Neuronal stem cell (in vitro differentiated cells): ENCODE measurements around the gene MSANTD1.
A peak's percentile ranks its signal among the peaks of the same experiment; 100 is the strongest.
"Not testable (repeated sequence)": the region's sequence is repeated elsewhere in the genome, so short reads cannot be mapped to it uniquely, and the experiment has no call there.

Experiments used
- DNase-seq: peaks from one replicate; pipeline ENCODE4 v3.0.0-alpha.2; 2013; ENCODE audit warnings: low spot score
- H2AFZ ChIP-seq: one replicate; pipeline ENCODE4 v1.6.1; 2013; ENCODE audit warnings: mild to moderate bottlenecking, low read length, inconsistent platforms
- H2AK5ac ChIP-seq: 2 replicates; pipeline ENCODE4 v1.6.1; 2013; ENCODE audit warnings: low read depth, mild to moderate bottlenecking, inconsistent platforms, low read length, moderate library complexity, mixed read lengths
- H2BK120ac ChIP-seq: 2 replicates; pipeline ENCODE4 v1.6.1; 2013; ENCODE audit warnings: low read depth, mild to moderate bottlenecking, inconsistent platforms, low read length, moderate library complexity, mixed read lengths
- H2BK12ac ChIP-seq: one replicate; pipeline ENCODE4 v1.6.1; 2013; ENCODE audit warnings: low read length, inconsistent platforms
- H2BK15ac ChIP-seq: 2 replicates; pipeline ENCODE4 v1.6.1; 2013; ENCODE audit warnings: mild to moderate bottlenecking, low read length, inconsistent platforms, mixed read lengths
- H2BK5ac ChIP-seq: one replicate; pipeline ENCODE4 v1.6.1; 2013; ENCODE audit warnings: inconsistent platforms, mild to moderate bottlenecking, low read length, moderate library complexity
- H3K14ac ChIP-seq: one replicate; pipeline ENCODE4 v1.6.1; 2013; ENCODE audit warnings: low read length, inconsistent platforms
- H3K18ac ChIP-seq: 2 replicates; pipeline ENCODE4 v1.6.1; 2013; ENCODE audit warnings: low read length, inconsistent platforms
- H3K23ac ChIP-seq: 2 replicates; pipeline ENCODE4 v1.6.1; 2013; ENCODE audit warnings: low read depth, mild to moderate bottlenecking, mixed read lengths, low read length, inconsistent platforms; ENCODE audit not compliant: poor library complexity
- H3K27ac ChIP-seq: replicated peaks from 3 replicates; pipeline ENCODE4 v1.5.1; 2013; ENCODE audit warnings: low read length, inconsistent platforms
- H3K27me3 ChIP-seq, 3 experiments: 2 replicates each; pipeline ENCODE4 v1.6.1; 2013; ENCODE audit warnings: low read length in 3 of 3, mild to moderate bottlenecking in 2 of 3, inconsistent platforms in 1 of 3, low read depth in 1 of 3, mixed read lengths in 1 of 3, moderate library complexity in 1 of 3; ENCODE audit not compliant: control insufficient read depth in 3 of 3, insufficient read depth in 3 of 3
- H3K36me3 ChIP-seq, 2 donors: replicated peaks in 1 of 2; 2 replicates each; pipeline ENCODE4 v1.6.1; 2013; ENCODE audit warnings: low read length in 2 of 2; ENCODE audit not compliant: control insufficient read depth in 2 of 2, insufficient read depth in 2 of 2
- H3K4ac ChIP-seq: 2 replicates; pipeline ENCODE4 v1.6.1; 2013; ENCODE audit warnings: inconsistent platforms, mild to moderate bottlenecking, low read length, moderate library complexity
- H3K4me1 ChIP-seq, 2 donors: 1 replicate in 1 of 2; 2 replicates in 1 of 2; pipeline ENCODE4 v1.6.1; 2013; ENCODE audit warnings: low read length in 2 of 2, low read depth in 1 of 2; ENCODE audit not compliant: control insufficient read depth in 2 of 2, insufficient read depth in 1 of 2
- H3K4me2 ChIP-seq: one replicate; pipeline ENCODE4 v1.6.1; 2013; ENCODE audit warnings: mild to moderate bottlenecking, low read length, inconsistent platforms; ENCODE audit not compliant: insufficient read depth, poor library complexity, severe bottlenecking
- H3K4me3 ChIP-seq, 2 donors: 2 replicates each; pipeline ENCODE4 v1.5.1; 2013; ENCODE audit warnings: low read length in 2 of 2, mild to moderate bottlenecking in 2 of 2, inconsistent platforms in 1 of 2, moderate library complexity in 1 of 2
- H3K79me1 ChIP-seq: one replicate; pipeline ENCODE4 v1.6.1; 2013; ENCODE audit warnings: low read depth, mild to moderate bottlenecking, inconsistent platforms, low read length, moderate library complexity
- H3K9ac ChIP-seq: one replicate; pipeline ENCODE4 v1.6.1; 2013; ENCODE audit warnings: mild to moderate bottlenecking, low read depth, low read length, inconsistent platforms; ENCODE audit not compliant: poor library complexity
- H3K9me3 ChIP-seq, 2 donors: replicated peaks in 1 of 2; 2 replicates each; pipeline versions ENCODE3 to v1.6.1; 2013; ENCODE audit warnings: low read length in 2 of 2, mild to moderate bottlenecking in 2 of 2, inconsistent platforms in 1 of 2, low read depth in 1 of 2, mixed read lengths in 1 of 2, moderate library complexity in 1 of 2; ENCODE audit not compliant: control insufficient read depth in 2 of 2, insufficient read depth in 1 of 2
- H4K8ac ChIP-seq: one replicate; pipeline ENCODE4 v1.6.1; 2013; ENCODE audit warnings: low read depth, mild to moderate bottlenecking, inconsistent platforms, low read length, moderate library complexity
- H4K91ac ChIP-seq: one replicate; pipeline ENCODE4 v1.6.1; 2013; ENCODE audit warnings: low read length, low read depth, mild to moderate bottlenecking, inconsistent platforms; ENCODE audit not compliant: poor library complexity
- WGBS, 2 donors: extraction: QIAGEN DNeasy Blood & Tissue Kit; methylation state at CpG; one replicate each; pipeline ENCODE4 v1.1.7; 2013; ENCODE audit warnings: missing lambda C conversion rate in 2 of 2, mixed read lengths in 1 of 2; ENCODE audit not compliant: insufficient read length in 2 of 2, insufficient replicate concordance in 1 of 2; ENCODE audit errors: extremely low coverage in 2 of 2; 5-methylcytosine and 5-hydroxymethylcytosine counted together

MSANTD1 gene

DNA sequence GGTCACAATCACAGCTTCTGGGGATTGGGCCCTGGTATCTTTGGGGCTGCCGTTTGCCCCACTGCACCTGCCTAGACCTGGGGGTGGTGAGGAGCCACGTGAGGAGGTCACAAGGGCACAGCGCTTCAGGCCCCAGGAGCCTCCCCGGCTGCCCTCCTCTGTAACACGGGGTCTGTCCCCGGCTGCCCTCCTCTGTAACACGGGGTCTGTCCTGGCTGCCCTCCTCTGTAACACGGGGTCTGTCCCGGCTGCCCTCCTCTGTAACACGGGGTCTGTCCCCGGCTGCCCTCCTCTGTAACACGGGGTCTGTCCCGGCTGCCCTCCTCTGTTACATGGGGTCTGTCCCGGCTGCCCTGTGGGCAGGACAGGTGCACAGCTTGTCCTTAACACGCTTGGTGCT, 51.9 kb downstream of the MSANTD1 start:
- peaks cover 12% of the 10 kb centered on the region for H3K79me1 ChIP-seq
- H3K36me3 ChIP-seq, H3K4ac ChIP-seq, H2BK12ac ChIP-seq, H3K14ac ChIP-seq, H3K18ac ChIP-seq, H2AFZ ChIP-seq, H2BK5ac ChIP-seq, H4K8ac ChIP-seq, DNase-seq, H2AK5ac ChIP-seq, H3K4me3 ChIP-seq, H3K23ac ChIP-seq, H3K27ac ChIP-seq, H2BK120ac ChIP-seq, H3K4me2 ChIP-seq, H4K91ac ChIP-seq, H3K27me3 ChIP-seq, H2BK15ac ChIP-seq: not testable (repeated sequence)
- H3K4me1 ChIP-seq: peaks cover 46 to 52% of the 10 kb centered on the region in 2 donors
- peaks cover 0 to 15% of the 10 kb centered on the region in 2 donors for H3K9me3 ChIP-seq
- no CpG with 5 or more reads among the region's 15 CpGs for WGBS, 2 donors
- H3K9ac ChIP-seq: peak overlapping the region; percentile 22

DNA sequence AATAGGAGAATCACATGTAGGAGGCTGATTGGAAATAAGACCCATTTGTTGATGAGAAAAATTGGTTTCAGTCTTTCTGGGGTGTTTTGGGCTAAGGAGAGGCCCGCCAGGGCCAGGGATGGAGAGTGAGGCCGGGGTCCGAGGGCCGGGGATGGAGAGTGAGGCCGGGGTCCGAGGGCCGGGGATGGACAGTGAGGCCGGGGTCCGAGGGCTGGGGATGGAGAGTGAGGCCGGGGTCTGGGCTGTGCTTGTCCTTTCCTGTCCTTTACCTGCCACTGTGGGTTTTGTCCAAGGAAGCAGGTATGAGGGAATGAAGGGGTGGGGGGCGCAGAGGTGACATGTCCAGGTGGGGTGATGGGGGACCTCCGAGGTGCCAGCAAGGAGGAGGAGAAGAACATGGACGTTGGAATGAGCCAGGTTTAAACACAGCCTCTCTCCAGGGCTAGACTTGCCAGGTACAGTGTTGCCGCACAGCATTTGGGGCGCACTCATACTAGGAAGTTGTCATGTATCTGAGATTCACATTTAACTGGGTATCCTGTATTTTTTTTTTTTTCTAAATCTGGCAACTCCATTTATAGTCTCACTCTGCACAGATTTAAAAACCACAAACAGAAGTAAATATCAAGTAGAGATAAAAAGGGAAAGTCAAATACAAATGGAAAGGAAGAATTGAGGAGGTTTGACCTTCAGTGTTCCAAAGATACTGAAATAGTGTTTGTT, 52.7 kb downstream of the MSANTD1 start:
- Histone ChIP-seq H3K4me1 (peaks cover 50 to 58% of the 10 kb centered on the region in 2 donors), H3K4me3 (no peak overlapping the region), H3K27me3 (no peaks in the 10 kb centered on the region), H2BK5ac (no peak overlapping the region), H3K23ac (no peak overlapping the region), H3K36me3 (no peaks in the 10 kb centered on the region), H3K14ac (no peak overlapping the region), H3K4ac (no peak overlapping the region), H3K79me1 (peaks cover 12% of the 10 kb centered on the region), H3K27ac (no peak overlapping the region), H2BK12ac (no peak overlapping the region), H2AK5ac (no peak overlapping the region), H3K9ac (no peak overlapping the region), H3K4me2 (no peak overlapping the region), H2BK120ac (no peak overlapping the region), H2BK15ac (no peak overlapping the region), H4K91ac (no peak overlapping the region), H3K9me3 (peaks cover 0 to 13% of the 10 kb centered on the region in 2 donors), H4K8ac (no peak overlapping the region), H2AFZ (no peak overlapping the region), H3K18ac (no peak overlapping the region)
- no peak for DNase-seq
- WGBS, 2 donors: no CpG with 5 or more reads among the region's 15 CpGs

DNA sequence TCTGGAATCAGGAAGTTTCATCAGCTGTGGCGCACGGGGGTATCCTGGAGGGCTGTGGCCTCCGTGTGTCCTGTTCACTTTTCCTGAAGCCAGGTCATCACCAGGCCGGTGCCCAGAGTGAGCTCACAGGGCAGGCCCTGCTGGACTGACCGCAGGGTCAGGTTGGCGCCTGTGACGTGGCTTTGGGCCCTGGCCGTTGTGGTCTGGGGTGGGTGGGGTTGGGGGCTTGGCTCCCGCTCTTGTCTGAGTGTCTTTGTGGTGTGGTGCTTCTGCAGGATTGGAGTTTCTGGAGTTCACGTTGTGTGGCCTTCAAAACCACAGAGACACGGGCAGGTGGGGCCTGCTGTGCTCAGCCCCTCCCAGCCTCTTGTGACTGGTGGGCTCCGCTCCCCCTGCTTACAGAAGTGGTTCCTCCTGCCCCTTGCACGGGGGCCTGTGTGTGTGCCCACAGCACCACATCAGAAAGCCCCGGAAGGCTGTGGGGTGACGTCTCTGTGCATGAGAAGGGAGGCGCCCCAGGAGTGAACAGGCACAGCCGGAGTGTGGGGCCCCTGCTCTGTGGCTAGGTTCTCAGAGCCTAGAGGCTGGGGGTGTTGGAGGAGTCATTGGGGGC, 53.3 kb downstream of the MSANTD1 start:
- no peak overlapping the region for H2AFZ ChIP-seq
- H3K9ac ChIP-seq: no peak overlapping the region
- H3K23ac ChIP-seq: no peak overlapping the region
- H2AK5ac ChIP-seq: no peak overlapping the region
- DNase-seq: no peak
- no peak overlapping the region for H4K91ac ChIP-seq
- no CpG with 5 or more reads among the region's 17 CpGs for WGBS, 2 donors
- no peak overlapping the region for H2BK120ac ChIP-seq
- no peaks in the 10 kb centered on the region for H3K36me3 ChIP-seq
- H3K9me3 ChIP-seq: peaks cover 0 to 9% of the 10 kb centered on the region in 2 donors
- no peaks in the 10 kb centered on the region for H3K27me3 ChIP-seq
- no peak overlapping the region for H2BK15ac ChIP-seq
- H3K4me2 ChIP-seq: no peak overlapping the region
- H3K79me1 ChIP-seq: peaks cover 14% of the 10 kb centered on the region
- H3K18ac ChIP-seq: peak overlapping the region; percentile 68
- H4K8ac ChIP-seq: no peak overlapping the region
- peak overlapping the region; percentile 74 for H3K14ac ChIP-seq
- no peak overlapping the region for H3K27ac ChIP-seq
- no peak overlapping the region for H3K4ac ChIP-seq
- peak overlapping the region; percentile 26 for H2BK5ac ChIP-seq
- H3K4me3 ChIP-seq: no peak overlapping the region
- H2BK12ac ChIP-seq: no peak overlapping the region
- peaks cover 53 to 58% of the 10 kb centered on the region in 2 donors for H3K4me1 ChIP-seq

DNA sequence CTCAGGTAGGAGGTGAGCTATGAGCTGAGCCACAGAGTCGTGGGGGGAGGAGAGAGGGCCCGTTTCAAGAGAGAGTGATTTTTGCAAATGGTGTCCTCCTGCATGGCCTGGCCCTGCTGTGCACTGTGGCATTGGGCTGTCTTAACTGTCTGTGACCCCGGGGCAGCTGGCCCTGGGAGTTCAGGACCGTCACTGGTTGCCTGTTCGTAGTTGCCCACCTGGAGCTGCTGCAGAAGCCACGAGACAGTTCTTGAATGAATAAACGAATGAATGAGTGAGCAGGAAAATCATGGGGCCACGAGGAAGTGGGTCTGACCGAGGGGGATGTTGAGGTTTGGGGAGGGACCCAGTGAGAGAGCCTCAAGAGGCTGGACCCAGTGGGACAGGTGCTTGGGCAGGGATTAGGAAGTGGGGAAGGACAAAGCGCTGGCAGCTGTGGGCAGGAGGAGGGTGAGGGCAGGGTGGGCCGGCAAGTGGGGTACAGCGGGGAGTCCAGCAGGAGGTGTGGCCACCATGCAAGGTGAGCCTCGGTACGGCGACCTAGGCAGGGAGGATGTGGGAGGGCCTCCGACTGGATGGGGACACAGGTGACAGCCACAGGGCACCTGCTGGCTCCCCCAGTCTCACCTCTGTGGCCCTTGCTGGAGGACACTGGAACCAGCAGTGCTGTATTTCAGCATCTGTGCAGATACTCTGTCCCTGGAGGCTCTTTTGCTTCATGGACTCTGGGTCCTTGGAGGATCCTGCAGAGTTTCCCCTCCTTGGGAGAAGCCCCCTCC, 54.0 kb downstream of the MSANTD1 start:
- Histone ChIP-seq H2BK120ac (no peak overlapping the region), H3K79me1 (peaks cover 17% of the 10 kb centered on the region), H2BK15ac (peak overlapping the region; percentile 53), H3K36me3 (no peaks in the 10 kb centered on the region), H3K9ac (peak overlapping the region; percentile 53), H3K4ac (no peak overlapping the region), H2AFZ (no peak overlapping the region), H4K8ac (no peak overlapping the region), H3K14ac (no peak overlapping the region), H3K27me3 (no peaks in the 10 kb centered on the region), H3K4me1 (peaks cover 56 to 59% of the 10 kb centered on the region in 2 donors), H4K91ac (no peak overlapping the region), H2BK5ac (peak overlapping the region; percentile 26), H2AK5ac (peak overlapping the region; percentile 15), H2BK12ac (no peak overlapping the region), H3K9me3 (peaks cover 0 to 2% of the 10 kb centered on the region in 2 donors), H3K4me2 (no peak overlapping the region), H3K4me3 (no peak overlapping the region), H3K23ac (peak overlapping the region; percentile 52), H3K18ac (peak overlapping the region; percentile 68), H3K27ac (no peak overlapping the region)
- no CpG with 5 or more reads among the region's 16 CpGs for WGBS, 2 donors
- no peak for DNase-seq
